Body of pancreas (tissue), 4 donors: ENCODE data around the gene CTXN2. TPM values are rescaled to one million over a fixed set of nuclear protein-coding genes. Genes with fewer than 3 reads are reported as not detected.

Experiments used
- ATAC-seq: fragments of 150-250 bp; one replicate; pipeline ENCODE4 v1.9.1; 2016
- DNase-seq, 4 donors: peaks; one replicate each; pipeline ENCODE4 v3.0.0-alpha.2; 2019
- H3K27ac ChIP-seq, 4 donors: fragments of 200-600 bp; sonication (generic); 1 replicate in 3 of 4; 2 replicates in 1 of 4; pipeline versions ENCODE4 v1.5.1 to v1.6.1; 2016 to 2019; ENCODE audit warnings: mild to moderate bottlenecking in 1 of 4, mixed read lengths in 1 of 4, moderate library complexity in 1 of 4
- H3K27me3 ChIP-seq, 2 donors: fragments of 200-600 bp; sonication (generic); one replicate each; pipeline ENCODE4 v1.6.0; 2016; ENCODE audit warnings: mild to moderate bottlenecking in 1 of 2
- H3K36me3 ChIP-seq, 2 donors: fragments of 200-600 bp; sonication (generic); replicated peaks in 1 of 2; 2 replicates each; pipeline ENCODE4 v1.5.1; 2016; ENCODE audit warnings: low read depth in 2 of 2; ENCODE audit not compliant: insufficient read depth in 1 of 2
- H3K4me1 ChIP-seq: fragments of 200-600 bp; sonication (generic); one replicate; pipeline ENCODE4 v1.6.0; 2016
- H3K4me3 ChIP-seq, 2 donors: fragments of 200-600 bp; sonication (generic); 1 replicate in 1 of 2; 2 replicates in 1 of 2; pipeline ENCODE4 v1.5.1; 2016 to 2019
- H3K9me3 ChIP-seq, 3 donors: fragments of 200-600 bp; sonication (generic); 1 replicate in 2 of 3; 2 replicates in 1 of 3; pipeline ENCODE4 v1.5.1; 2016
- POLR2A ChIP-seq, 3 donors: fragments of 450-650 bp; IDR thresholded peaks; one replicate each; pipeline ENCODE4 v1.6.1; 2016; ENCODE audit warnings: antibody characterized with exemption in 3 of 3, mild to moderate bottlenecking in 2 of 3
- WGBS, 2 donors: methylation state at CpG; one replicate each; pipeline ENCODE4 v1.1.5; 2017; 5-methylcytosine and 5-hydroxymethylcytosine counted together
- intact Hi-C: fragments of 100-400 bp; cut with DNase I; formaldehyde crosslinking; loops from one replicate; pipeline ENCODE4 v1.15.1; 2023
- total RNA-seq, 2 donors: library from RNA; depleted of rRNA; stranded (reverse); fragments of >200 nt; gene quantifications; one replicate each; pipeline ENCODE4 v1.1.0, GENCODE V29; 2016
- TF ChIP-seq, protein P1 (sequence below), 7 experiments: fragments of 450-650 bp in 4 of 7; fragments of 200-600 bp in 3 of 7; sonication (generic) in 3 of 7; IDR thresholded peaks; one replicate each; pipeline ENCODE4 v1.5.1; 2016 to 2019; ENCODE audit warnings: antibody characterized with exemption in 7 of 7

The CTXN2 gene
- total RNA-seq, 2 donors from 2014 or later = 0.52 TPM; not detected in 1

- no peak for TF ChIP-seq POLR2A (IDR thresholded peaks at IDR 0.05)
- TF ChIP-seq, protein P1, sequence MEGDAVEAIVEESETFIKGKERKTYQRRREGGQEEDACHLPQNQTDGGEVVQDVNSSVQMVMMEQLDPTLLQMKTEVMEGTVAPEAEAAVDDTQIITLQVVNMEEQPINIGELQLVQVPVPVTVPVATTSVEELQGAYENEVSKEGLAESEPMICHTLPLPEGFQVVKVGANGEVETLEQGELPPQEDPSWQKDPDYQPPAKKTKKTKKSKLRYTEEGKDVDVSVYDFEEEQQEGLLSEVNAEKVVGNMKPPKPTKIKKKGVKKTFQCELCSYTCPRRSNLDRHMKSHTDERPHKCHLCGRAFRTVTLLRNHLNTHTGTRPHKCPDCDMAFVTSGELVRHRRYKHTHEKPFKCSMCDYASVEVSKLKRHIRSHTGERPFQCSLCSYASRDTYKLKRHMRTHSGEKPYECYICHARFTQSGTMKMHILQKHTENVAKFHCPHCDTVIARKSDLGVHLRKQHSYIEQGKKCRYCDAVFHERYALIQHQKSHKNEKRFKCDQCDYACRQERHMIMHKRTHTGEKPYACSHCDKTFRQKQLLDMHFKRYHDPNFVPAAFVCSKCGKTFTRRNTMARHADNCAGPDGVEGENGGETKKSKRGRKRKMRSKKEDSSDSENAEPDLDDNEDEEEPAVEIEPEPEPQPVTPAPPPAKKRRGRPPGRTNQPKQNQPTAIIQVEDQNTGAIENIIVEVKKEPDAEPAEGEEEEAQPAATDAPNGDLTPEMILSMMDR (IDR thresholded peaks at IDR 0.05) = no peak
- DNase-seq (no peak), ATAC-seq (no peak)
- H3K4me3 ChIP-seq = no peak overlapping the region
- H3K4me1 ChIP-seq = no peaks in the 10 kb centered on the region
- intact Hi-C loops = no loop called here
- H3K27ac ChIP-seq = no peak overlapping the region
- no peaks in the 10 kb centered on the region for H3K9me3 ChIP-seq
- WGBS, 2 donors = 56 to 70% methylated on average over 1 of the region's 1 CpG
- H3K27me3 ChIP-seq = no peaks in the 10 kb centered on the region
- H3K36me3 ChIP-seq = no peaks in the 10 kb centered on the region
Measured at GRCh38 chr15:48202068-48202467, 10.6 kb downstream of the CTXN2 start.

GRCh38 chr15:48205981-48206380 lies 14.5 kb downstream of the CTXN2 start, which contains the start of gene SLC12A1:
Gene SLC12A1, plus strand, starts transcription at chr15:48206302. Its CDS starts 1,418 bp downstream, at chr15:48207720.
- TF ChIP-seq, protein P1 (IDR thresholded peaks at IDR 0.05) = no peak
- TF ChIP-seq POLR2A (IDR thresholded peaks at IDR 0.05) = no peak
- H3K4me1 ChIP-seq = no peaks in the 10 kb centered on the region

GRCh38 chr15:48221261-48221660 lies 29.8 kb downstream of the CTXN2 start:
- Histone ChIP-seq H3K4me1 (no peaks in the 10 kb centered on the region), H3K36me3 (no peaks in the 10 kb centered on the region), H3K27me3 (no peaks in the 10 kb centered on the region), H3K4me3 (no peak overlapping the region), H3K9me3 (no peaks in the 10 kb centered on the region), H3K27ac (no peak overlapping the region)
- WGBS, 2 donors = 22 to 31% methylated on average over 1 of the region's 1 CpG
- DNase-seq (no peak), ATAC-seq (no peak)
- TF ChIP-seq, protein P1 (IDR thresholded peaks at IDR 0.05) = no peak
- no peak for TF ChIP-seq POLR2A (IDR thresholded peaks at IDR 0.05)
- intact Hi-C loops = no loop called here

More at GRCh38 chr15:48205981-48206380, 14.5 kb downstream of the CTXN2 start, which contains the start of gene SLC12A1:
- no peak for DNase-seq
- Histone ChIP-seq H3K9me3 (no peaks in the 10 kb centered on the region), H3K27ac (no peak within 1 kb of the TSS), H3K4me3 (no peak within 1 kb of the TSS), H3K27me3 (no peaks in the 10 kb centered on the region), H3K36me3 (no peaks in the 10 kb centered on the region)
- no peak for ATAC-seq
- 95 to 96% methylated on average over 1 of the region's 1 CpG for WGBS, 2 donors
- intact Hi-C loops = no loop called here

- intact Hi-C loops = no loop called here
- no peaks in the 10 kb centered on the region for H3K27me3 ChIP-seq
- no peak for ATAC-seq
Measured at GRCh38 chr15:48221885-48222284, 30.4 kb downstream of the CTXN2 start.

DNA sequence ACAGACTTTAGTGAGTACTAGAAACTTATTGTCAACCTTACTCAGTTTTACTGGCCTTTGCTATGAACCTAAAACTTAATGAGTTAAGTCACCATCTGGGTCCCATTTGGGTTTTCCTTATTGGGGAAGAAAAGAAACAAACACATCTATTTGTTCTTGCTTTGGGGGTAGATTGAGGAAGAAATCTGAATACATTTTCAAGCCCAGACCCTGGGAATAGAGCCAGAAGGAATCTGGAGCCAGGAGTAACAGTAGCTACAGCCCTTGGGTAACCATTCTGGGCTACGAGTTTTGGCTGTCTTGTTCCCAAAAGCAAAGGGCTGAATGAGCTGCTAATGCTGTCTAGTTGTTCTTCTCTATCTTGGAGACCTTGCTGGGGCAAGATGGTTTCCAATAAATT lies 31.2 kb downstream of the CTXN2 start:
- 18 to 35% methylated on average over 1 of the region's 1 CpG for WGBS, 2 donors

More at GRCh38 chr15:48221885-48222284, 30.4 kb downstream of the CTXN2 start:
- Histone ChIP-seq H3K4me3 (no peak overlapping the region), H3K4me1 (no peaks in the 10 kb centered on the region), H3K27ac (no peak overlapping the region), H3K36me3 (no peaks in the 10 kb centered on the region), H3K9me3 (no peaks in the 10 kb centered on the region)
- 80 to 85% methylated on average over 4 of the region's 4 CpGs for WGBS, 2 donors
- no peak for TF ChIP-seq POLR2A (IDR thresholded peaks at IDR 0.05)
- TF ChIP-seq, protein P1 (IDR thresholded peaks at IDR 0.05) = no peak
- DNase-seq = no peak

More for the DNA sequence above, 31.2 kb downstream of the CTXN2 start:
- ATAC-seq (no peak), DNase-seq (no peak)
- Histone ChIP-seq H3K36me3 (no peaks in the 10 kb centered on the region), H3K27me3 (no peaks in the 10 kb centered on the region), H3K4me1 (no peaks in the 10 kb centered on the region), H3K4me3 (no peak overlapping the region), H3K9me3 (no peaks in the 10 kb centered on the region), H3K27ac (no peak overlapping the region)
- TF ChIP-seq, protein P1 (IDR thresholded peaks at IDR 0.05) = no peak
- no peak for TF ChIP-seq POLR2A (IDR thresholded peaks at IDR 0.05)
- intact Hi-C loops = no loop called here
